ENCODE results near the gene CMBL. TPM values are rescaled to one million over a fixed set of nuclear protein-coding genes. Genes with fewer than 3 reads are reported as not detected.

The CMBL gene
- total RNA-seq, 1 donor from 2014 or later = 11.3 TPM

- H3K27me3 Mint-ChIP-seq (ENCODE audit: insufficient read depth, low read depth) = peaks cover 30% of the 10 kb centered on the region
- Histone ChIP-seq H3K4me3 (no peak overlapping the region), H3K27ac (no peak overlapping the region), H3K79me2 (ENCODE audit: low read depth) (no peaks in the 10 kb centered on the region), H3K36me3 (no peaks in the 10 kb centered on the region), H4K20me1 (ENCODE audit: low read depth) (no peaks in the 10 kb centered on the region), H3K4me2 (no peak overlapping the region), H3K9ac (no peak overlapping the region), H2AFZ (replicated peaks) (no peak overlapping the region), H3K27me3 (peaks cover 30% of the 10 kb centered on the region), H3K9me3 (ENCODE audit: low read depth) (no peaks in the 10 kb centered on the region), H3K4me1 (peaks cover 20% of the 10 kb centered on the region), H3F3A (ENCODE audit: low read depth) (peaks cover 14% of the 10 kb centered on the region)
- H3K36me3 Mint-ChIP-seq = peaks cover 5% of the 10 kb centered on the region
- no peak for DNase-seq (ENCODE audit: low spot score)
- H3K4me1 Mint-ChIP-seq = peaks cover 36% of the 10 kb centered on the region
- peak overlapping the region; percentile 98 for H3K27ac Mint-ChIP-seq
- H3K9me3 Mint-ChIP-seq = no peaks in the 10 kb centered on the region
- no peak for TF ChIP-seq EZH2phosphoT487 (IDR thresholded peaks at IDR 0.05)
- TF ChIP-seq EZH2 (IDR thresholded peaks at IDR 0.05) = no peak
- no peak for TF ChIP-seq CTCF (IDR thresholded peaks at IDR 0.05)
- peak overlapping the region; percentile 56 for H3K4me3 Mint-ChIP-seq
These were observed 30.3 kb upstream of the CMBL start for GRCh38 chr5:10337986-10338385.

GRCh38 chr5:10337107-10337506, 29.4 kb upstream of the CMBL start:
- Mint-ChIP-seq H3K27me3 (ENCODE audit: insufficient read depth, low read depth) (peaks cover 37% of the 10 kb centered on the region), H3K27ac (no peak overlapping the region), H3K4me3 (no peak overlapping the region), H3K4me1 (peaks cover 40% of the 10 kb centered on the region), H3K9me3 (peaks cover 2% of the 10 kb centered on the region), H3K36me3 (peaks cover 8% of the 10 kb centered on the region)
- Histone ChIP-seq H3K9ac (no peak overlapping the region), H2AFZ (replicated peaks) (no peak overlapping the region), H3K4me2 (no peak overlapping the region), H3K27me3 (peaks cover 39% of the 10 kb centered on the region), H3K4me1 (peaks cover 20% of the 10 kb centered on the region), H3K4me3 (no peak overlapping the region), H4K20me1 (ENCODE audit: low read depth) (no peaks in the 10 kb centered on the region), H3K36me3 (no peaks in the 10 kb centered on the region), H3F3A (ENCODE audit: low read depth) (peaks cover 14% of the 10 kb centered on the region), H3K9me3 (ENCODE audit: low read depth) (no peaks in the 10 kb centered on the region), H3K27ac (no peak overlapping the region), H3K79me2 (ENCODE audit: low read depth) (no peaks in the 10 kb centered on the region)
- no peak for TF ChIP-seq CTCF (IDR thresholded peaks at IDR 0.05)
- TF ChIP-seq EZH2 (IDR thresholded peaks at IDR 0.05) = no peak
- no peak for TF ChIP-seq EZH2phosphoT487 (IDR thresholded peaks at IDR 0.05)
- no peak for DNase-seq (ENCODE audit: low spot score)

- Mint-ChIP-seq H3K27me3 (ENCODE audit: insufficient read depth, low read depth) (peaks cover 45% of the 10 kb centered on the region), H3K4me3 (no peak overlapping the region), H3K27ac (no peak overlapping the region), H3K4me1 (peaks cover 40% of the 10 kb centered on the region), H3K36me3 (peaks cover 8% of the 10 kb centered on the region), H3K9me3 (peaks cover 2% of the 10 kb centered on the region)
- Histone ChIP-seq H3K27ac (no peak overlapping the region), H3K4me2 (no peak overlapping the region), H4K20me1 (ENCODE audit: low read depth) (no peaks in the 10 kb centered on the region), H3K79me2 (ENCODE audit: low read depth) (no peaks in the 10 kb centered on the region), H3F3A (ENCODE audit: low read depth) (peaks cover 14% of the 10 kb centered on the region), H2AFZ (replicated peaks) (no peak overlapping the region), H3K4me1 (peaks cover 20% of the 10 kb centered on the region), H3K9ac (no peak overlapping the region), H3K36me3 (no peaks in the 10 kb centered on the region), H3K9me3 (ENCODE audit: low read depth) (no peaks in the 10 kb centered on the region), H3K27me3 (peaks cover 51% of the 10 kb centered on the region), H3K4me3 (no peak overlapping the region)
- TF ChIP-seq EZH2phosphoT487 (IDR thresholded peaks at IDR 0.05) = no peak
- no peak for TF ChIP-seq CTCF (IDR thresholded peaks at IDR 0.05)
- TF ChIP-seq EZH2 (IDR thresholded peaks at IDR 0.05) = no peak
- no peak for DNase-seq (ENCODE audit: low spot score)
These were observed 28.2 kb upstream of the CMBL start for GRCh38 chr5:10335711-10336470.

Data from neural progenitor cell (in vitro differentiated cells).